SK-N-SH treated with all-trans-retinoic acid at 6 μM for 48 hours (cell line): ENCODE results near the gene STAG1.
A peak's percentile ranks its signal among the peaks of the same experiment; 100 is the strongest.

ENCODE experiments used
- ATAC-seq: fragments of 200-7000 bp; cut with Tn5 transposase; 3 replicates; pipeline ENCODE4 v1.9.1; 2020; ENCODE audit warnings: mild to moderate bottlenecking, moderate library complexity
- ARNTL ChIP-seq: fragments of 450-650 bp; formaldehyde crosslinking; IDR thresholded peaks from 2 replicates; pipeline ENCODE4 v1.5.0; 2020; ENCODE audit warnings: low read depth, mild to moderate bottlenecking, moderate library complexity, borderline replicate concordance
- BACH2 ChIP-seq: fragments of 250-450 bp; sonication (Bioruptor Pico); IDR thresholded peaks from 2 replicates; pipeline ENCODE4 v1.9.0; 2021; ENCODE audit warnings: mild to moderate bottlenecking, borderline replicate concordance
- CSDC2 ChIP-seq: fragments of 250-450 bp; sonication (Bioruptor Pico); IDR thresholded peaks from 2 replicates; pipeline ENCODE4 v1.5.0; 2020; ENCODE audit warnings: mild to moderate bottlenecking, moderate library complexity
- ESRRG ChIP-seq: fragments of 250-450 bp; sonication (Bioruptor Pico); IDR thresholded peaks from 2 replicates; pipeline ENCODE4 v1.6.1; 2021; ENCODE audit warnings: mild to moderate bottlenecking
- GLIS3 ChIP-seq: fragments of 250-450 bp; sonication (Bioruptor Pico); IDR thresholded peaks from 2 replicates; pipeline ENCODE4 v1.5.0; 2020; ENCODE audit warnings: mild to moderate bottlenecking, moderate library complexity
- ISL1 ChIP-seq: fragments of 250-450 bp; sonication (Bioruptor Pico); IDR thresholded peaks from 2 replicates; pipeline ENCODE4 v2.1.2; 2022; ENCODE audit warnings: mild to moderate bottlenecking, moderate library complexity
- OSR1 ChIP-seq: fragments of 250-450 bp; sonication (Bioruptor Pico); IDR thresholded peaks from 2 replicates; pipeline ENCODE4 v1.8.0; 2022; ENCODE audit warnings: moderate library complexity, mild to moderate bottlenecking, inconsistent platforms
- RARB ChIP-seq: fragments of 250-450 bp; sonication (Bioruptor Pico); IDR thresholded peaks from 2 replicates; pipeline ENCODE4 v1.8.0; 2021; ENCODE audit warnings: mild to moderate bottlenecking, moderate library complexity
- SNAI2 ChIP-seq: fragments of 250-450 bp; sonication (Bioruptor Pico); IDR thresholded peaks from 2 replicates; pipeline ENCODE4 v1.5.0; 2020; ENCODE audit warnings: mild to moderate bottlenecking, moderate library complexity
- TCF4 ChIP-seq: fragments of 250-450 bp; sonication (Bioruptor Pico); IDR thresholded peaks from 2 replicates; pipeline ENCODE4 v1.8.0; 2021; ENCODE audit warnings: mild to moderate bottlenecking, moderate library complexity, borderline replicate concordance
- TOX ChIP-seq: fragments of 250-450 bp; sonication (Bioruptor Pico); IDR thresholded peaks from 2 replicates; pipeline ENCODE4 v1.8.0; 2021; ENCODE audit warnings: mild to moderate bottlenecking, moderate library complexity, borderline replicate concordance
- ZFP3 ChIP-seq: fragments of 250-450 bp; sonication (Bioruptor Pico); IDR thresholded peaks from 2 replicates; pipeline ENCODE4 v1.5.0; 2020; ENCODE audit warnings: mild to moderate bottlenecking, moderate library complexity
- ZFP30 ChIP-seq: fragments of 450-650 bp; formaldehyde crosslinking; IDR thresholded peaks from 2 replicates; pipeline ENCODE4 v1.5.0; 2022; ENCODE audit warnings: mild to moderate bottlenecking, moderate library complexity
- ZNF565 ChIP-seq: fragments of 450-650 bp; formaldehyde crosslinking; conservative IDR thresholded peaks from 2 replicates; pipeline ENCODE4 v1.5.0; 2020; ENCODE audit warnings: low read depth, mild to moderate bottlenecking, moderate library complexity
- ZNF70 ChIP-seq: fragments of 450-650 bp; formaldehyde crosslinking; IDR thresholded peaks from 2 replicates; pipeline ENCODE4 v1.5.0; 2020; ENCODE audit warnings: mild to moderate bottlenecking, moderate library complexity
- ZNF8 ChIP-seq: fragments of 450-650 bp; formaldehyde crosslinking; IDR thresholded peaks from 2 replicates; pipeline ENCODE4 v1.5.0; 2020; ENCODE audit warnings: mild to moderate bottlenecking, moderate library complexity
- TF ChIP-seq, protein P1 (sequence below): fragments of 250-450 bp; sonication (Bioruptor Pico); IDR thresholded peaks from 2 replicates; pipeline ENCODE4 v1.8.0; 2020; ENCODE audit warnings: mild to moderate bottlenecking, moderate library complexity, borderline replicate concordance
- TF ChIP-seq, protein P2 (sequence below): fragments of 250-450 bp; sonication (Bioruptor Pico); IDR thresholded peaks from 2 replicates; pipeline ENCODE4 v1.5.1; 2020; ENCODE audit warnings: low read depth, mild to moderate bottlenecking, moderate library complexity
- TF ChIP-seq, protein P3 (sequence below): fragments of 250-450 bp; sonication (Bioruptor Pico); IDR thresholded peaks from 2 replicates; pipeline ENCODE4 v1.8.0; 2021; ENCODE audit warnings: low read depth, mild to moderate bottlenecking, moderate library complexity, borderline replicate concordance
- TF ChIP-seq, protein P4 (sequence below): fragments of 250-450 bp; sonication (Bioruptor Pico); IDR thresholded peaks from 2 replicates; pipeline ENCODE4 v1.5.0; 2020; ENCODE audit warnings: mild to moderate bottlenecking, moderate library complexity
- TF ChIP-seq, protein P5 (sequence below): fragments of 250-450 bp; sonication (Bioruptor Pico); IDR thresholded peaks from 2 replicates; pipeline ENCODE4 v1.5.1; 2021; ENCODE audit warnings: mild to moderate bottlenecking, moderate library complexity

The STAG1 gene

DNA sequence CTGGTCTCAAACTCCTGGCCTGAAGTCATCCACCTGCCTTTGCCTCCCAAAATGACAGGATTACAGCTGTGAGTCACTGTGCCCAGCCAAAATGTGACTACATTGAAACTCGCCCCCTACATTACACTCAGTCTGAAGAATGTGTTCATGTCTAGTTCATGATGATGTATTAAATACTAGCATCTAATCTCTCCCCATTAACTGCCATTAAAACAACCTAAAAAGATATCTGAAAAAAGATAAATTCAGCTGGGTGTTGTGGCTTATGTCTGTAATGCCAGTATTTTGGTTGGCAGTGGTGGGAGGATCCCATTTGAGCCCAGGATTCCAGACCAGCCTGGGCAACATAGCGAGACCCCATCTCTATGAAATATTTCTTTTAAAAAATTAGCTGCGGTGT is 342.6 kb downstream of the STAG1 start:
- no peak for ATAC-seq
- TF ChIP-seq ZFP3 (CRISPR knock-in tag) = no peak
- TF ChIP-seq BACH2 (CRISPR knock-in tag) = no peak
- TF ChIP-seq ISL1 (CRISPR knock-in tag) = peak; percentile 90
- TF ChIP-seq, protein P1, sequence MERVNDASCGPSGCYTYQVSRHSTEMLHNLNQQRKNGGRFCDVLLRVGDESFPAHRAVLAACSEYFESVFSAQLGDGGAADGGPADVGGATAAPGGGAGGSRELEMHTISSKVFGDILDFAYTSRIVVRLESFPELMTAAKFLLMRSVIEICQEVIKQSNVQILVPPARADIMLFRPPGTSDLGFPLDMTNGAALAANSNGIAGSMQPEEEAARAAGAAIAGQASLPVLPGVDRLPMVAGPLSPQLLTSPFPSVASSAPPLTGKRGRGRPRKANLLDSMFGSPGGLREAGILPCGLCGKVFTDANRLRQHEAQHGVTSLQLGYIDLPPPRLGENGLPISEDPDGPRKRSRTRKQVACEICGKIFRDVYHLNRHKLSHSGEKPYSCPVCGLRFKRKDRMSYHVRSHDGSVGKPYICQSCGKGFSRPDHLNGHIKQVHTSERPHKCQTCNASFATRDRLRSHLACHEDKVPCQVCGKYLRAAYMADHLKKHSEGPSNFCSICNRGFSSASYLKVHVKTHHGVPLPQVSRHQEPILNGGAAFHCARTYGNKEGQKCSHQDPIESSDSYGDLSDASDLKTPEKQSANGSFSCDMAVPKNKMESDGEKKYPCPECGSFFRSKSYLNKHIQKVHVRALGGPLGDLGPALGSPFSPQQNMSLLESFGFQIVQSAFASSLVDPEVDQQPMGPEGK (CRISPR knock-in tag) = no peak
- TF ChIP-seq TOX (CRISPR knock-in tag) = no peak
- TF ChIP-seq, protein P2, sequence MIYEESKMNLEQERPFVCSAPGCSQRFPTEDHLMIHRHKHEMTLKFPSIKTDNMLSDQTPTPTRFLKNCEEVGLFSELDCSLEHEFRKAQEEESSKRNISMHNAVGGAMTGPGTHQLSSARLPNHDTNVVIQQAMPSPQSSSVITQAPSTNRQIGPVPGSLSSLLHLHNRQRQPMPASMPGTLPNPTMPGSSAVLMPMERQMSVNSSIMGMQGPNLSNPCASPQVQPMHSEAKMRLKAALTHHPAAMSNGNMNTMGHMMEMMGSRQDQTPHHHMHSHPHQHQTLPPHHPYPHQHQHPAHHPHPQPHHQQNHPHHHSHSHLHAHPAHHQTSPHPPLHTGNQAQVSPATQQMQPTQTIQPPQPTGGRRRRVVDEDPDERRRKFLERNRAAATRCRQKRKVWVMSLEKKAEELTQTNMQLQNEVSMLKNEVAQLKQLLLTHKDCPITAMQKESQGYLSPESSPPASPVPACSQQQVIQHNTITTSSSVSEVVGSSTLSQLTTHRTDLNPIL (CRISPR knock-in tag) = peak; percentile 66; the same call in 1 of the 2 replicates
- no peak for TF ChIP-seq RARB

DNA sequence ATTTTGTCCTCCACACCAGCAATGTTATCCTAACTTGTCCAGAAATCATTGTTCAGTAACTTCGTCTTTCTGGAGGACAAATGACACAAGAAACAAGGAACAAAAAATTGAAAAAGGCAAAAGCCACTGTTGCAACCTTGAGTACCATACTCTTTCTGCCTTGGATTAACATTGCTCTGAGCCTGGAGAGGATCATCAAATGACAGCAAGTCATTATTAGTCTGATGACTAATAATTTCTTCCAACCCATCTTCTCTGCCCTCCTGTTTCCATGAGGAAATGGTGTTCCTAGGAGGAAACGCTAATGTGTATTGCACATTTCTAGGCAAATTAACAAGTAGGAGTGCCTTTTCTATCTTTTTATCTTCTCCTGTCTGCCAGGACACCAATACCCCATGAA is 348.1 kb downstream of the STAG1 start:
- peak; percentile 63; the same call in 1 of the 2 replicates for TF ChIP-seq TOX (CRISPR knock-in tag)
- no peak for TF ChIP-seq ARNTL (CRISPR knock-in tag)
- ATAC-seq = peak; percentile 89

DNA sequence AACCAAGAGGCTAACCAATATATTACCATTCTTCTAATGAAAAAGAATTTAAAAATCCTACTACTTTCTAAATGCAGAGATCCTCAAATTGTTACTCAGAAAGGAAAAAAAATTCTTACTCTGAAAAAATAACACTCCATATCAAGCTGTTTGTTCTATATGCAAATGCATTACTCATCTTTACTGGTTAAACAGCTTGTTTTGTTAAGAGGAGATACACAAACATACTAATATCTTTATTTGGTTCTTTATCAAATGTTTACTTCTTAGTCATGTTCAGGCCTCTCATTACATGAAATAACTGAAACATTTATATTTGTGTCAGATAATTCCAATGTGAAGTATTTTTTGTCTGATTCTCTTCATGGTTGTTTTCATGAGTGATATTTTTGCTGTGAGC is 355.3 kb downstream of the STAG1 start:
- ATAC-seq = no peak
- TF ChIP-seq TCF4 (CRISPR knock-in tag) = no peak
- no peak for TF ChIP-seq GLIS3
- TF ChIP-seq ESRRG (CRISPR knock-in tag) = no peak
- no peak for TF ChIP-seq CSDC2
- no peak for TF ChIP-seq ZNF8 (CRISPR knock-in tag)
- TF ChIP-seq, protein P2 (CRISPR knock-in tag) = no peak
- no peak for TF ChIP-seq ISL1 (CRISPR knock-in tag)
- no peak for TF ChIP-seq ZFP30 (CRISPR knock-in tag)
- TF ChIP-seq, protein P3, sequence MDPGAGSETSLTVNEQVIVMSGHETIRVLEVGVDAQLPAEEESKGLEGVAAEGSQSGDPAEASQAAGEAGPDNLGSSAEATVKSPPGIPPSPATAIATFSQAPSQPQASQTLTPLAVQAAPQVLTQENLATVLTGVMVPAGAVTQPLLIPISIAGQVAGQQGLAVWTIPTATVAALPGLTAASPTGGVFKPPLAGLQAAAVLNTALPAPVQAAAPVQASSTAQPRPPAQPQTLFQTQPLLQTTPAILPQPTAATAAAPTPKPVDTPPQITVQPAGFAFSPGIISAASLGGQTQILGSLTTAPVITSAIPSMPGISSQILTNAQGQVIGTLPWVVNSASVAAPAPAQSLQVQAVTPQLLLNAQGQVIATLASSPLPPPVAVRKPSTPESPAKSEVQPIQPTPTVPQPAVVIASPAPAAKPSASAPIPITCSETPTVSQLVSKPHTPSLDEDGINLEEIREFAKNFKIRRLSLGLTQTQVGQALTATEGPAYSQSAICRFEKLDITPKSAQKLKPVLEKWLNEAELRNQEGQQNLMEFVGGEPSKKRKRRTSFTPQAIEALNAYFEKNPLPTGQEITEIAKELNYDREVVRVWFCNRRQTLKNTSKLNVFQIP (CRISPR knock-in tag) = no peak
- no peak for TF ChIP-seq SNAI2 (CRISPR knock-in tag)
- TF ChIP-seq ZFP3 (CRISPR knock-in tag) = no peak
- TF ChIP-seq, protein P4, sequence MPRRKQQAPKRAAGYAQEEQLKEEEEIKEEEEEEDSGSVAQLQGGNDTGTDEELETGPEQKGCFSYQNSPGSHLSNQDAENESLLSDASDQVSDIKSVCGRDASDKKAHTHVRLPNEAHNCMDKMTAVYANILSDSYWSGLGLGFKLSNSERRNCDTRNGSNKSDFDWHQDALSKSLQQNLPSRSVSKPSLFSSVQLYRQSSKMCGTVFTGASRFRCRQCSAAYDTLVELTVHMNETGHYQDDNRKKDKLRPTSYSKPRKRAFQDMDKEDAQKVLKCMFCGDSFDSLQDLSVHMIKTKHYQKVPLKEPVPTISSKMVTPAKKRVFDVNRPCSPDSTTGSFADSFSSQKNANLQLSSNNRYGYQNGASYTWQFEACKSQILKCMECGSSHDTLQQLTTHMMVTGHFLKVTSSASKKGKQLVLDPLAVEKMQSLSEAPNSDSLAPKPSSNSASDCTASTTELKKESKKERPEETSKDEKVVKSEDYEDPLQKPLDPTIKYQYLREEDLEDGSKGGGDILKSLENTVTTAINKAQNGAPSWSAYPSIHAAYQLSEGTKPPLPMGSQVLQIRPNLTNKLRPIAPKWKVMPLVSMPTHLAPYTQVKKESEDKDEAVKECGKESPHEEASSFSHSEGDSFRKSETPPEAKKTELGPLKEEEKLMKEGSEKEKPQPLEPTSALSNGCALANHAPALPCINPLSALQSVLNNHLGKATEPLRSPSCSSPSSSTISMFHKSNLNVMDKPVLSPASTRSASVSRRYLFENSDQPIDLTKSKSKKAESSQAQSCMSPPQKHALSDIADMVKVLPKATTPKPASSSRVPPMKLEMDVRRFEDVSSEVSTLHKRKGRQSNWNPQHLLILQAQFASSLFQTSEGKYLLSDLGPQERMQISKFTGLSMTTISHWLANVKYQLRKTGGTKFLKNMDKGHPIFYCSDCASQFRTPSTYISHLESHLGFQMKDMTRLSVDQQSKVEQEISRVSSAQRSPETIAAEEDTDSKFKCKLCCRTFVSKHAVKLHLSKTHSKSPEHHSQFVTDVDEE = no peak
- TF ChIP-seq OSR1 (CRISPR knock-in tag) = no peak
- no peak for TF ChIP-seq ZNF70 (CRISPR knock-in tag)
- TF ChIP-seq ZNF565 = no peak

DNA sequence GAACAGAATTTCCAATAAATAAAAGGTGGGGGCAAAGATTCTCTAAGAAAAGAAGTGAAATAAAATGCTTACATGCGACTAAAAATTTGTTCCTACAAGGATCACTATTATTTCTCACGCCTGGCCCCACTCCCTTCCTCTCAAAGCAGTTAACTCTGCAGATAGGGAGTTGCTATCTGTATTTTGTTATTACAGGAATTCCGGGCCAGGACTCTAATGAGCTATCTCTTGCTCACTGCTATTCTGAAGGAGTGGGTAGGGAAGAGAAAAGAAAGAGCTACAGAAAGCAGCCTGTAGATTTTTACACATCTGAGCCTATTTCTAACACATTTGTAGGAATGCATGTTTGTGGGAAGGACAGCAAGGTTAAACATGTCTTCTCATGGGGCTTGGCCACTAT is 361.6 kb downstream of the STAG1 start:
- no peak for ATAC-seq
- TF ChIP-seq ZNF70 (CRISPR knock-in tag) (no peak), ISL1 (CRISPR knock-in tag) (no peak), ZFP3 (CRISPR knock-in tag) (no peak), RARB (no peak), TOX (CRISPR knock-in tag) (no peak), TCF4 (CRISPR knock-in tag) (no peak), BACH2 (CRISPR knock-in tag) (no peak)
- TF ChIP-seq, protein P2 (CRISPR knock-in tag) = no peak
- TF ChIP-seq, protein P3 (CRISPR knock-in tag) = no peak
- TF ChIP-seq, protein P5, sequence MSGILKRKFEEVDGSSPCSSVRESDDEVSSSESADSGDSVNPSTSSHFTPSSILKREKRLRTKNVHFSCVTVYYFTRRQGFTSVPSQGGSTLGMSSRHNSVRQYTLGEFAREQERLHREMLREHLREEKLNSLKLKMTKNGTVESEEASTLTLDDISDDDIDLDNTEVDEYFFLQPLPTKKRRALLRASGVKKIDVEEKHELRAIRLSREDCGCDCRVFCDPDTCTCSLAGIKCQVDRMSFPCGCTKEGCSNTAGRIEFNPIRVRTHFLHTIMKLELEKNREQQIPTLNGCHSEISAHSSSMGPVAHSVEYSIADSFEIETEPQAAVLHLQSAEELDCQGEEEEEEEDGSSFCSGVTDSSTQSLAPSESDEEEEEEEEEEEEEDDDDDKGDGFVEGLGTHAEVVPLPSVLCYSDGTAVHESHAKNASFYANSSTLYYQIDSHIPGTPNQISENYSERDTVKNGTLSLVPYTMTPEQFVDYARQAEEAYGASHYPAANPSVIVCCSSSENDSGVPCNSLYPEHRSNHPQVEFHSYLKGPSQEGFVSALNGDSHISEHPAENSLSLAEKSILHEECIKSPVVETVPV = no peak
